ENCODE results near the gene MTUS2. TPM values are rescaled to one million over a fixed set of nuclear protein-coding genes. Genes with fewer than 3 reads are reported as not detected.
A peak's percentile ranks its signal among the peaks of the same experiment; 100 is the strongest.
"Not testable (repeated sequence)": the region's sequence is repeated elsewhere in the genome, so short reads cannot be mapped to it uniquely, and the experiment has no call there.

MTUS2 gene
- total and polyA plus RNA-seq, 10 donors, result 0.20 to 3.2 (median 0.85) TPM

DNA sequence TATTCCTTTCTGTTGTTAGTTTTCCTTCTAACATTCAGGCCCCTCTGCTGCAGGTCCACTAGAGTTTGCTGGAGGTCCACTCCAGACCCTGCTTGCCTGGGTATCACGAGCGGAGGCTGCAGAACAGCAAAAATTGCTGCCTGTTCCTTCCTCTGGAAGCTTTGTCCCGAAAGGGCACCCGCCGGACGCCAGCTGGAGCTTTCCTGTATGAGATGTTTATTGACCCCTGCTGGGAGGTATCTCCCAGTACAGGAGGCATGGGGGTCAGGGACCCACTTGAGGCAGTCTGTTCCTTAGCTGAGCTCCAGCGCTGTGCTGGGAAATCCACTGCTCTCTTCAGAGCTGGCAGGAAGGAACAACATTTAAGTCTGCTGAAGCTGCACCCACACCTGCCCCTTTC lies 516.2 kb downstream of the MTUS2 start:
- intact Hi-C loops (cut with DNase I; ENCODE audit: low total_unique reads), result no loop called here
- TF ChIP-seq POLR2AphosphoS5 (IDR thresholded peaks at IDR 0.05) (peak in 1 of 3 donors; percentile 61), POLR2A (IDR thresholded peaks at IDR 0.05) (no peak)
- TF ChIP-seq, protein P1, sequence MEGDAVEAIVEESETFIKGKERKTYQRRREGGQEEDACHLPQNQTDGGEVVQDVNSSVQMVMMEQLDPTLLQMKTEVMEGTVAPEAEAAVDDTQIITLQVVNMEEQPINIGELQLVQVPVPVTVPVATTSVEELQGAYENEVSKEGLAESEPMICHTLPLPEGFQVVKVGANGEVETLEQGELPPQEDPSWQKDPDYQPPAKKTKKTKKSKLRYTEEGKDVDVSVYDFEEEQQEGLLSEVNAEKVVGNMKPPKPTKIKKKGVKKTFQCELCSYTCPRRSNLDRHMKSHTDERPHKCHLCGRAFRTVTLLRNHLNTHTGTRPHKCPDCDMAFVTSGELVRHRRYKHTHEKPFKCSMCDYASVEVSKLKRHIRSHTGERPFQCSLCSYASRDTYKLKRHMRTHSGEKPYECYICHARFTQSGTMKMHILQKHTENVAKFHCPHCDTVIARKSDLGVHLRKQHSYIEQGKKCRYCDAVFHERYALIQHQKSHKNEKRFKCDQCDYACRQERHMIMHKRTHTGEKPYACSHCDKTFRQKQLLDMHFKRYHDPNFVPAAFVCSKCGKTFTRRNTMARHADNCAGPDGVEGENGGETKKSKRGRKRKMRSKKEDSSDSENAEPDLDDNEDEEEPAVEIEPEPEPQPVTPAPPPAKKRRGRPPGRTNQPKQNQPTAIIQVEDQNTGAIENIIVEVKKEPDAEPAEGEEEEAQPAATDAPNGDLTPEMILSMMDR (IDR thresholded peaks at IDR 0.05 in 8 of 11, conservative IDR thresholded peaks at IDR 0.05 in 3 of 11), result no peak
- H3K4me3 ChIP-seq, result no peak overlapping the region
- no peaks in the 10 kb centered on the region for H3K36me3 ChIP-seq
- peaks cover 0 to 2% (median 0%) of the 10 kb centered on the region in 7 donors for H3K27me3 ChIP-seq (replicated peaks in 1 of 7)
- H3K4me1 ChIP-seq, result peaks cover 0 to 4% (median 0%) of the 10 kb centered on the region in 6 donors
- WGBS, 5 donors, result 56 to 65% (median 58%) methylated on average over 6 to 7 of the region's 7 CpGs
- peak; percentile 77 for DNase-seq
- no peak overlapping the region for H3K27ac ChIP-seq
- peaks cover 0 to 34% (median 22%) of the 10 kb centered on the region in 8 donors for H3K9me3 ChIP-seq

DNA sequence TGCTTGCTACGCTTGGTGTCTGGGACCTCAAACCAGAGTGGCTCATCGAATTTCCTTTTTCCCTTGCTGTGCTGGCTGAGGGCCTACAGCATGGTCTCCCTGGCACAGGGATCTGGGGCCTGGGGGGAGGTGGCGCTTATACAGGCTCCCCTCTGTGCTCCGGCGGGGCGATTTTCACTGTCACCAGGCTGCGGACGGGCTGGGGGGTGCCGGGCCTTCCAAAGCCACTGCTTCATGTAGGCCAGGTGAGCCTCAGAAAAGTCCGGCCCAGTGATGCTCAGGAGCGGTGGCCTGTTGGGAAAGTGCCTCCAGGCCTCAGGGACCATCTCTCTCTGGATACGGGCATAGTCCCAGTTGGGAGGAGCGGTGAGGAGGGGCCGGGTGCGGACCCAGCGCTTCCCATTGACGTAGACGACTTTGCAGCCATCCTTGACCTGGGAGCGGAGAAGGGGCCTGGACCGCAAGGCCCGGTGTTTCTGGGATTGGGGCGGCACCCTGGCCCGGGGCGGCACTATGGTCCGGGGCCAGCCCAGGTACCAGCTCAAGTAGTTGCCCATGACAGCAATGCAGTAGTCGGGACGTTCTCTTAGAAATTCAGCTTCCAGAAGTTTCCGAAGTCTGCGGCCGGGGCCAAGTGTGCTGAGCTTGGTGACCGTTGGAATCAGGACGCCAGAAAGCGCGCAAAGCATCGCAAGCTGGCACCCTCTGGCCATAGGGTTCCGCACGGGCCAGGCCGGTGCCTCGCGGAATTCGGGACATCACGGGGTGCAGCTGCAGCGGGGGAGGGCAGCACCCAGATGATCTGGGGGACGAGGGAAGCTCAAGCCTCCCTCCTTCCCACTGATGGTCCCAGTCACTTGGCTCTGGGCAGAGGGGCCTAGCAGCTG lies 519.5 kb downstream of the MTUS2 start:
- no peak for DNase-seq
- H3K27me3 ChIP-seq (replicated peaks in 1 of 7), result peaks cover 0 to 2% (median 0%) of the 10 kb centered on the region in 7 donors
- whole genome bisulfite sequencing, 5 donors, result 84 to 97% (median 93%) methylated on average over 41 to 44 of the region's 44 CpGs
- H3K4me3 ChIP-seq, result no peak overlapping the region
- peaks cover 0 to 4% (median 0%) of the 10 kb centered on the region in 6 donors for H3K4me1 ChIP-seq
- H3K36me3 ChIP-seq, result no peaks in the 10 kb centered on the region
- TF ChIP-seq, protein P1 (IDR thresholded peaks at IDR 0.05 in 8 of 11, conservative IDR thresholded peaks at IDR 0.05 in 3 of 11), result no peak
- TF ChIP-seq POLR2A (IDR thresholded peaks at IDR 0.05) (no peak), POLR2AphosphoS5 (IDR thresholded peaks at IDR 0.05) (no peak)
- intact Hi-C loops (cut with DNase I; ENCODE audit: low total_unique reads), result no loop called here
- no peak overlapping the region for H3K27ac ChIP-seq
- H3K9me3 ChIP-seq, result peaks cover 0 to 35% (median 21%) of the 10 kb centered on the region in 8 donors

DNA sequence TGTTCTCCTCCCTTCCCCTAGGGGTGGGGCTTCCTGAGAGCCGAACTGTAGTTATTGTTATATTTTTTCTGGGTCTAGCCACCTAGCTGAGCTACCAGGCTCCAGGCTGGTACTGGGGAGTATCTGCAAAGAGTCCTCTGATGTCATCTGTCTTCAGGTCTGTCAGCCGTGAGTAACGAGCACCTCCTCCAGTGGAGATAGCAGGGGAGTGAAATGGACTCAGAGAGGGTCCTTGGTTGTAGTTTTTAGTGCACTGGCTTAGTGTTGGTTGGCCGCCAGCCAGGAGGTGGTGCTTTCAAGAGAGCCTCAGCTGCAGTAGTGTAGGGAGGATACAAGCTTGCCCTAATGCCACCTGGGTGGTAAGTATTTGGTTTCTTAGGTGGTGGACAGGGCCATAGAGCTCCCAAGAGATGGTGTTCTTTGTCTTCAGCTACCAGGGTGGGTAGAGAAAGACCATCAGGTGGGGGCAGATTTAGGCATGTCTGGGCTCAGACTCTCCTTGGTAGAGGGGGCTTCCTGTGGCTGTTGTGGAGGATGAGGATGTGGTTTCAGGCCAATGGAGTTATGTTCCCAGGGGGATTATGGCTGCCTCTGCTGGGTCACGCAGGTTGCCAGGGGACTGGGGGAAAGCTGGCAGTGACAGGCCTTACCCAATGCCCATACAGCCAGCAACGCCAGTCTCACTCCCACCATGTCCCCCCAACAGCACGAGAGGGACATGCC lies 525.9 kb downstream of the MTUS2 start:
- H3K4me3 ChIP-seq; H3K9me3 ChIP-seq; H3K27me3 ChIP-seq (replicated peaks in 1 of 7); H3K27ac ChIP-seq; intact Hi-C loops (cut with DNase I; ENCODE audit: low total_unique reads); H3K36me3 ChIP-seq; H3K4me1 ChIP-seq; DNase-seq: not testable (repeated sequence)
- 48 to 71% (median 60%) methylated on average over 5 to 7 of the region's 7 CpGs for WGBS, 5 donors

DNA sequence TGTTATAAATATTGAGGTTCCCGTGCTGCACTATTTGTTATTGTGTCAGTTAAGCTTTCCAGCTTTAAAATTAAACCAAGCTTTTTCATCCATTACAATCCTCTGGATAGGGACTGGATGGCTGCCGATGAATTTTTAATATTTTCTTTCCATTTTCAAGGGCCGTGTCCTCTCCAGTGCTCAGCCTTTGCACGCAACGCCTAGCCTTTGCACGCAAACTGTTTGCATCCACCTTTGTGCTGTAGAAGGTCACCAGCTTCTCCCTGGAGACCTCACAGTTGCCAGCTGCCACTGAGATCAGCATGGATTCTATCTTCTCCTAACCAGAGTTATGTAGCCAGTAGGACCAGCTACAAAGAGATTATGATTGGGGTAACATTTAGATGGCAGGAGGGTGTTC lies 534.9 kb downstream of the MTUS2 start:
- 85 to 91% (median 88%) methylated on average over 6 of the region's 6 CpGs for WGBS, 5 donors
- Histone ChIP-seq H3K4me1 (no peaks in the 10 kb centered on the region), H3K9me3 (no peaks in the 10 kb centered on the region), H3K27me3 (replicated peaks in 1 of 7) (peaks cover 0 to 49% (median 0%) of the 10 kb centered on the region in 7 donors), H3K27ac (no peak overlapping the region), H3K36me3 (no peaks in the 10 kb centered on the region), H3K4me3 (no peak overlapping the region)
- TF ChIP-seq POLR2A (IDR thresholded peaks at IDR 0.05) (no peak), POLR2AphosphoS5 (IDR thresholded peaks at IDR 0.05) (no peak)
- TF ChIP-seq, protein P1 (IDR thresholded peaks at IDR 0.05 in 8 of 11, conservative IDR thresholded peaks at IDR 0.05 in 3 of 11), result no peak
- intact Hi-C loops (cut with DNase I; ENCODE audit: low total_unique reads), result no loop called here
- no peak for DNase-seq
